OCI-LY1 (cell line): Measurements from ENCODE around the gene C19orf47.

ENCODE experiments used
- H2AFZ ChIP-seq: fragments of 200-600 bp; sonication (generic), shearing (Covaris generic); 2 replicates; pipeline ENCODE4 v1.6.0; 2014; ENCODE audit warnings: antibody characterized with exemption, mild to moderate bottlenecking, low read length
- H3F3A ChIP-seq: fragments of 200-600 bp; sonication (generic), shearing (Covaris generic); 2 replicates; pipeline ENCODE4 v1.6.0; 2014; ENCODE audit warnings: mild to moderate bottlenecking, antibody characterized with exemption, low read length, moderate library complexity; ENCODE audit not compliant: insufficient read depth
- H3K27ac ChIP-seq: fragments of 200-600 bp; sonication (generic); 2 replicates; pipeline ENCODE4 v1.5.1; 2014; ENCODE audit warnings: low read length, mixed run types, mild to moderate bottlenecking, low read depth; ENCODE audit not compliant: poor library complexity, severe bottlenecking
- H3K27me3 ChIP-seq: fragments of 200-600 bp; sonication (generic); 2 replicates; pipeline ENCODE4 v1.6.0; 2014; ENCODE audit warnings: antibody characterized with exemption, mild to moderate bottlenecking, low read length, moderate library complexity; ENCODE audit not compliant: insufficient read depth
- H3K36me3 ChIP-seq: fragments of 200-600 bp; sonication (generic); 2 replicates; pipeline ENCODE4 v1.6.1; 2014; ENCODE audit warnings: mild to moderate bottlenecking, antibody characterized with exemption, low read length, moderate library complexity, mixed read lengths; ENCODE audit not compliant: insufficient read depth
- H3K4me1 ChIP-seq: fragments of 200-600 bp; sonication (generic); 2 replicates; pipeline ENCODE4 v1.5.1; 2014; ENCODE audit warnings: mild to moderate bottlenecking, low read length, moderate library complexity; ENCODE audit not compliant: insufficient read depth, severe bottlenecking
- H3K4me2 ChIP-seq: fragments of 200-600 bp; sonication (generic), shearing (Covaris generic); 2 replicates; pipeline ENCODE4 v1.6.1; 2014; ENCODE audit warnings: low read length
- H3K4me3 ChIP-seq: fragments of 200-600 bp; sonication (generic); 2 replicates; pipeline ENCODE4 v1.5.1; 2014; ENCODE audit warnings: low read length, low read depth, mild to moderate bottlenecking, mixed read lengths; ENCODE audit not compliant: poor library complexity, severe bottlenecking
- H3K79me2 ChIP-seq: fragments of 200-600 bp; shearing (Covaris generic); 2 replicates; pipeline ENCODE4 v1.6.1; 2016; ENCODE audit warnings: mixed run types, low read length, mixed read lengths; ENCODE audit not compliant: insufficient read depth
- H3K9ac ChIP-seq: fragments of 200-600 bp; sonication (generic), shearing (Covaris generic); 2 replicates; pipeline ENCODE4 v1.6.1; 2014; ENCODE audit warnings: mild to moderate bottlenecking, low read length, mixed read lengths
- H3K9me2 ChIP-seq: fragments of 200-600 bp; sonication (generic), shearing (Covaris generic); 2 replicates; pipeline ENCODE4 v1.6.1; 2014; ENCODE audit warnings: low read depth, mild to moderate bottlenecking, low read length, mixed read lengths
- H3K9me3 ChIP-seq: fragments of 200-600 bp; shearing (Covaris generic); 2 replicates; pipeline ENCODE4 v1.6.1; 2014; ENCODE audit warnings: low read length, mixed read lengths
- H4K20me1 ChIP-seq: fragments of 200-600 bp; sonication (generic), shearing (Covaris generic); 2 replicates; pipeline ENCODE4 v1.6.0; 2016; ENCODE audit warnings: mild to moderate bottlenecking, low read length; ENCODE audit not compliant: insufficient read depth
- CTCF ChIP-seq: fragments of 200-600 bp; sonication (generic), shearing (Covaris generic); IDR thresholded peaks from 2 replicates; pipeline ENCODE4 v1.5.1; 2017; ENCODE audit warnings: mild to moderate bottlenecking, antibody characterized with exemption, low read length, moderate library complexity, mixed read lengths
- EZH2 ChIP-seq: fragments of 200-600 bp; sonication (generic), shearing (Covaris generic); IDR thresholded peaks from 2 replicates; pipeline ENCODE4 v1.8.0; 2017; ENCODE audit warnings: borderline replicate concordance, mixed run types, mild to moderate bottlenecking, antibody characterized with exemption, low read length, moderate library complexity, mixed read lengths

The C19orf47 gene

GRCh38 chr19:40379446-40380198 lies 31.4 kb upstream of the C19orf47 start:
- TF ChIP-seq EZH2, result no peak
- no peak for TF ChIP-seq CTCF
- Histone ChIP-seq H3K36me3 (no peaks in the 10 kb centered on the region), H3K9me2 (no peaks in the 10 kb centered on the region), H3K79me2 (no peaks in the 10 kb centered on the region), H4K20me1 (no peaks in the 10 kb centered on the region), H2AFZ (no peak overlapping the region), H3K9ac (no peak overlapping the region), H3K27ac (no peak overlapping the region), H3F3A (no peaks in the 10 kb centered on the region), H3K9me3 (no peaks in the 10 kb centered on the region), H3K4me3 (no peak overlapping the region), H3K4me1 (no peaks in the 10 kb centered on the region), H3K27me3 (0 out of 2 replicates have a peak, but pooled peaks cover 4% of the 10 kb centered on the region), H3K4me2 (no peak overlapping the region)

GRCh38 chr19:40378509-40378908 lies 30.3 kb upstream of the C19orf47 start:
- Histone ChIP-seq H4K20me1 (no peaks in the 10 kb centered on the region), H3F3A (no peaks in the 10 kb centered on the region), H3K36me3 (no peaks in the 10 kb centered on the region), H3K4me3 (no peak overlapping the region), H3K9me2 (no peaks in the 10 kb centered on the region), H3K79me2 (no peaks in the 10 kb centered on the region), H2AFZ (no peak overlapping the region), H3K27me3 (0 out of 2 replicates have a peak, but pooled peaks cover 4% of the 10 kb centered on the region), H3K4me2 (no peak overlapping the region), H3K27ac (no peak overlapping the region), H3K9me3 (no peaks in the 10 kb centered on the region), H3K9ac (no peak overlapping the region), H3K4me1 (no peaks in the 10 kb centered on the region)
- TF ChIP-seq CTCF (no peak), EZH2 (no peak)

- no peaks in the 10 kb centered on the region for H3F3A ChIP-seq
- no peak overlapping the region for H2AFZ ChIP-seq
- H3K36me3 ChIP-seq, result no peaks in the 10 kb centered on the region
- H3K4me3 ChIP-seq, result no peak overlapping the region
- no peak overlapping the region for H3K9ac ChIP-seq
- no peaks in the 10 kb centered on the region for H3K9me2 ChIP-seq
- H3K4me2 ChIP-seq, result no peak overlapping the region
- no peak overlapping the region for H3K27ac ChIP-seq
- no peaks in the 10 kb centered on the region for H3K4me1 ChIP-seq
- H3K79me2 ChIP-seq, result no peaks in the 10 kb centered on the region
- no peaks in the 10 kb centered on the region for H3K9me3 ChIP-seq
- no peak for TF ChIP-seq EZH2
- TF ChIP-seq CTCF, result no peak
- H4K20me1 ChIP-seq, result no peaks in the 10 kb centered on the region
- H3K27me3 ChIP-seq, result 0 out of 2 replicates have a peak, but pooled peaks cover 4% of the 10 kb centered on the region
Measured at GRCh38 chr19:40377876-40378385, 29.7 kb upstream of the C19orf47 start.
